ENCODE data around the gene RAB34. TPM values are rescaled to one million over a fixed set of nuclear protein-coding genes. Genes with fewer than 3 reads are reported as not detected.

Gene RAB34
- total RNA-seq, 1 experiment from 2014 or later = 105 TPM

GRCh38 chr17:28740406-28741357 is 23.0 kb upstream of the RAB34 start:
- BruUV-seq (replicated peaks) = no TSS peak
- intact Hi-C loops (cut with micrococcal nuclease) = no loop called here
- Mint-ChIP-seq H3K27ac (ENCODE audit: low read depth, unreplicated experiment) (no peak overlapping the region), H3K4me1 (ENCODE audit: insufficient read depth, unreplicated experiment) (peaks cover 6% of the 10 kb centered on the region), H3K4me3 (ENCODE audit: unreplicated experiment) (no peak overlapping the region), H3K27me3 (ENCODE audit: insufficient read depth, unreplicated experiment) (no peaks in the 10 kb centered on the region), H3K9me3 (ENCODE audit: unreplicated experiment) (no peaks in the 10 kb centered on the region), H3K36me3 (ENCODE audit: insufficient read depth, unreplicated experiment) (peaks cover 11% of the 10 kb centered on the region)
- DNase-seq (ENCODE audit: unreplicated experiment) = no peak
- ChIA-PET POLR2A (interaction anchor here (17.3 kb wide), 1 partner anchor 14 kb away, joined by 1135 read pairs; the partner anchor contains the start of genes NEK8, RPL23A and TLCD1), CTCF (interaction anchor here (0.7 to 15.1 kb wide), 4 partner anchors 9 to 15 kb away, joined by 3 to 365 read pairs (median 3); partner anchors contain the start of genes NEK8 and TLCD1)
- no peak for TF ChIP-seq CTCF (IDR thresholded peaks at IDR 0.05; ENCODE audit: unreplicated experiment)

- H3K36me3 Mint-ChIP-seq (ENCODE audit: insufficient read depth, unreplicated experiment) = peaks cover 6% of the 10 kb centered on the region
- ChIA-PET CTCF (interaction anchor here (0.5 kb wide), 1 partner anchor 482 kb away, joined by 3 read pairs; no protein-coding TSS in a partner anchor), POLR2A (interaction anchor here (17.3 kb wide), 1 partner anchor 12 kb away, joined by 1135 read pairs; the partner anchor contains the start of genes NEK8, RPL23A and TLCD1)
- intact Hi-C loops (cut with micrococcal nuclease) = no loop called here
- no peak overlapping the region for H3K4me3 Mint-ChIP-seq (ENCODE audit: unreplicated experiment)
- no peaks in the 10 kb centered on the region for H3K27me3 Mint-ChIP-seq (ENCODE audit: insufficient read depth, unreplicated experiment)
- no TSS peak for BruUV-seq (replicated peaks)
- no peak overlapping the region for H3K27ac Mint-ChIP-seq (ENCODE audit: low read depth, unreplicated experiment)
- TF ChIP-seq CTCF (IDR thresholded peaks at IDR 0.05; ENCODE audit: unreplicated experiment) = no peak
- DNase-seq (ENCODE audit: unreplicated experiment) = no peak
- H3K4me1 Mint-ChIP-seq (ENCODE audit: insufficient read depth, unreplicated experiment) = peaks cover 6% of the 10 kb centered on the region
- H3K9me3 Mint-ChIP-seq (ENCODE audit: unreplicated experiment) = no peaks in the 10 kb centered on the region
Measured at GRCh38 chr17:28738680-28739384, 21.2 kb upstream of the RAB34 start.

- Mint-ChIP-seq H3K27ac (ENCODE audit: low read depth, unreplicated experiment) (no peak overlapping the region), H3K9me3 (ENCODE audit: unreplicated experiment) (no peaks in the 10 kb centered on the region), H3K4me3 (ENCODE audit: unreplicated experiment) (no peak overlapping the region), H3K36me3 (ENCODE audit: insufficient read depth, unreplicated experiment) (peaks cover 6% of the 10 kb centered on the region), H3K27me3 (ENCODE audit: insufficient read depth, unreplicated experiment) (no peaks in the 10 kb centered on the region), H3K4me1 (ENCODE audit: insufficient read depth, unreplicated experiment) (peaks cover 3% of the 10 kb centered on the region)
- DNase-seq (ENCODE audit: unreplicated experiment) = no peak
- BruUV-seq (replicated peaks) = no TSS peak
- CTCF ChIA-PET = interaction anchor here (0.6 kb wide), 1 partner anchor 10 kb away, joined by 3 read pairs; no protein-coding TSS in a partner anchor
- POLR2A ChIA-PET = interaction anchor here (17.3 kb wide), 1 partner anchor 11 kb away, joined by 1135 read pairs; the partner anchor contains the start of genes NEK8, RPL23A and TLCD1
- intact Hi-C loops (cut with micrococcal nuclease) = no loop called here
- TF ChIP-seq CTCF (IDR thresholded peaks at IDR 0.05; ENCODE audit: unreplicated experiment) = no peak
Measured at GRCh38 chr17:28737770-28738679, 20.4 kb upstream of the RAB34 start.
